Uterus (tissue), 2 donors: ENCODE data around the gene NPPC.

Experiments used
- POLR2A ChIP-seq, 2 donors: fragments of 450-650 bp; IDR thresholded peaks; one replicate each; pipeline ENCODE4 v1.6.1; 2016; ENCODE audit warnings: antibody characterized with exemption in 2 of 2, mild to moderate bottlenecking in 1 of 2, moderate library complexity in 1 of 2
- TF ChIP-seq, protein P1 (sequence below), 4 experiments: fragments of 200-600 bp in 2 of 4; fragments of 450-650 bp in 2 of 4; sonication (generic) in 2 of 4; IDR thresholded peaks; one replicate each; pipeline ENCODE4 v1.5.1; 2016 to 2019; ENCODE audit warnings: antibody characterized with exemption in 4 of 4, mild to moderate bottlenecking in 2 of 4, moderate library complexity in 1 of 4

GRCh38 chr2:231932985-231933915 is 7.1 kb upstream of the NPPC start:
- TF ChIP-seq, protein P1, sequence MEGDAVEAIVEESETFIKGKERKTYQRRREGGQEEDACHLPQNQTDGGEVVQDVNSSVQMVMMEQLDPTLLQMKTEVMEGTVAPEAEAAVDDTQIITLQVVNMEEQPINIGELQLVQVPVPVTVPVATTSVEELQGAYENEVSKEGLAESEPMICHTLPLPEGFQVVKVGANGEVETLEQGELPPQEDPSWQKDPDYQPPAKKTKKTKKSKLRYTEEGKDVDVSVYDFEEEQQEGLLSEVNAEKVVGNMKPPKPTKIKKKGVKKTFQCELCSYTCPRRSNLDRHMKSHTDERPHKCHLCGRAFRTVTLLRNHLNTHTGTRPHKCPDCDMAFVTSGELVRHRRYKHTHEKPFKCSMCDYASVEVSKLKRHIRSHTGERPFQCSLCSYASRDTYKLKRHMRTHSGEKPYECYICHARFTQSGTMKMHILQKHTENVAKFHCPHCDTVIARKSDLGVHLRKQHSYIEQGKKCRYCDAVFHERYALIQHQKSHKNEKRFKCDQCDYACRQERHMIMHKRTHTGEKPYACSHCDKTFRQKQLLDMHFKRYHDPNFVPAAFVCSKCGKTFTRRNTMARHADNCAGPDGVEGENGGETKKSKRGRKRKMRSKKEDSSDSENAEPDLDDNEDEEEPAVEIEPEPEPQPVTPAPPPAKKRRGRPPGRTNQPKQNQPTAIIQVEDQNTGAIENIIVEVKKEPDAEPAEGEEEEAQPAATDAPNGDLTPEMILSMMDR (IDR thresholded peaks at IDR 0.05) = no peak
- no peak for TF ChIP-seq POLR2A (IDR thresholded peaks at IDR 0.05)
